Liver (tissue), 9 donors: ENCODE measurements around the gene OR2H1. TPM values are rescaled to one million over a fixed set of nuclear protein-coding genes. Genes with fewer than 3 reads are reported as not detected.

ENCODE experiments used
- DNase-seq: peaks from one replicate; pipeline ENCODE4 v3.0.0-alpha.2; 2017; ENCODE audit warnings: low spot score
- H3K27ac ChIP-seq, 2 donors: one replicate each; pipeline ENCODE4 v1.7.0; 2013; ENCODE audit warnings: inconsistent platforms in 2 of 2, low read length in 2 of 2, control low read depth in 1 of 2, low read depth in 1 of 2, mild to moderate bottlenecking in 1 of 2
- H3K27me3 ChIP-seq, 4 donors: one replicate each; pipeline versions ENCODE4 v1.6.1 to v1.7.0; 2013; ENCODE audit warnings: low read length in 3 of 4, inconsistent platforms in 1 of 4, mild to moderate bottlenecking in 1 of 4, moderate library complexity in 1 of 4; ENCODE audit not compliant: control insufficient read depth in 4 of 4, insufficient read depth in 4 of 4
- H3K36me3 ChIP-seq, 4 donors: one replicate each; pipeline versions ENCODE4 v1.6.1 to v1.7.0; 2013; ENCODE audit warnings: low read length in 3 of 4, mild to moderate bottlenecking in 3 of 4, low read depth in 1 of 4, moderate library complexity in 1 of 4; ENCODE audit not compliant: control insufficient read depth in 4 of 4, insufficient read depth in 3 of 4
- H3K4me1 ChIP-seq, 4 donors: one replicate each; pipeline versions ENCODE4 v1.6.1 to v1.7.0; 2013; ENCODE audit warnings: low read length in 3 of 4, mild to moderate bottlenecking in 3 of 4, moderate library complexity in 1 of 4; ENCODE audit not compliant: control insufficient read depth in 4 of 4, insufficient read depth in 4 of 4
- H3K4me3 ChIP-seq, 3 donors: one replicate each; pipeline versions ENCODE4 v1.6.1 to v1.7.0; 2013; ENCODE audit warnings: low read length in 3 of 3, control low read depth in 1 of 3, low read depth in 1 of 3, mild to moderate bottlenecking in 1 of 3
- H3K9ac ChIP-seq, 2 donors: one replicate each; pipeline ENCODE4 v1.7.0; 2013; ENCODE audit warnings: low read length in 2 of 2, mild to moderate bottlenecking in 2 of 2, moderate library complexity in 2 of 2, control low read depth in 1 of 2, low read depth in 1 of 2
- H3K9me3 ChIP-seq, 4 donors: one replicate each; pipeline versions ENCODE4 v1.6.1 to v1.7.0; 2013; ENCODE audit warnings: low read length in 3 of 4; ENCODE audit not compliant: control insufficient read depth in 4 of 4
- EGR1 ChIP-seq, 2 donors: IDR thresholded peaks; 2 replicates each; pipeline ENCODE4 v1.6.1; 2016 to 2018; ENCODE audit warnings: antibody characterized with exemption in 2 of 2, low read depth in 2 of 2
- FOXA1 ChIP-seq: IDR thresholded peaks from 2 replicates; pipeline ENCODE4 v1.6.1; 2016; ENCODE audit warnings: antibody characterized with exemption
- FOXA2 ChIP-seq: IDR thresholded peaks from 2 replicates; pipeline ENCODE4 v1.6.1; 2016; ENCODE audit warnings: antibody characterized with exemption
- GABPA ChIP-seq, 2 donors: IDR thresholded peaks in 1 of 2; conservative IDR thresholded peaks in 1 of 2; 2 replicates each; pipeline ENCODE4 v1.6.1; 2016; ENCODE audit warnings: antibody characterized with exemption in 2 of 2, mild to moderate bottlenecking in 1 of 2, moderate library complexity in 1 of 2
- HNF4A ChIP-seq, 2 donors: conservative IDR thresholded peaks; 2 replicates each; pipeline ENCODE4 v1.6.1; 2016; ENCODE audit warnings: antibody characterized with exemption in 2 of 2, mild to moderate bottlenecking in 2 of 2
- HNF4G ChIP-seq: IDR thresholded peaks from 2 replicates; pipeline ENCODE4 v1.6.1; 2016; ENCODE audit warnings: antibody characterized with exemption
- JUND ChIP-seq, 2 donors: IDR thresholded peaks; 2 replicates each; pipeline ENCODE4 v1.6.1; 2016; ENCODE audit warnings: antibody characterized with exemption in 2 of 2
- NR2F2 ChIP-seq: IDR thresholded peaks from 2 replicates; pipeline ENCODE4 v1.6.1; 2016; ENCODE audit warnings: antibody characterized with exemption
- RAD21 ChIP-seq, 2 donors: IDR thresholded peaks; 2 replicates each; pipeline ENCODE4 v1.6.1; 2016; ENCODE audit warnings: antibody characterized with exemption in 2 of 2, mild to moderate bottlenecking in 2 of 2
- REST ChIP-seq: IDR thresholded peaks from 2 replicates; pipeline ENCODE4 v1.6.1; 2016; ENCODE audit warnings: antibody characterized with exemption, mild to moderate bottlenecking
- RXRA ChIP-seq, 2 donors: IDR thresholded peaks; 2 replicates each; pipeline ENCODE4 v1.6.1; 2017 to 2018; ENCODE audit warnings: antibody characterized with exemption in 2 of 2, mild to moderate bottlenecking in 1 of 2
- SP1 ChIP-seq: IDR thresholded peaks from 2 replicates; pipeline ENCODE4 v1.6.1; 2018; ENCODE audit warnings: antibody characterized with exemption, mild to moderate bottlenecking
- TAF1 ChIP-seq: conservative IDR thresholded peaks from 2 replicates; pipeline ENCODE4 v1.6.1; 2016; ENCODE audit warnings: antibody characterized with exemption, mild to moderate bottlenecking
- YY1 ChIP-seq: IDR thresholded peaks from 2 replicates; pipeline ENCODE4 v1.6.1; 2016; ENCODE audit warnings: antibody characterized with exemption, mild to moderate bottlenecking
- WGBS: extraction: QIAGEN DNeasy Blood & Tissue Kit; methylation state at CpG from one replicate; pipeline ENCODE4 v1.1.7; 2013; 5-methylcytosine and 5-hydroxymethylcytosine counted together
- polyA plus RNA-seq, 2 donors: library from polyadenylated mRNA; stranded (reverse) in 1 of 2; unstranded in 1 of 2; fragments of 200-250 nt in 1 of 2; fragments of >200 nt in 1 of 2; fragmentation: Nextera tagmentation in 1 of 2; extraction: Ambion mirVana in 1 of 2; gene quantifications; one replicate each; pipeline versions ENCODE4 v1.2.1 to v1.2.3, GENCODE V29; 2013 to 2015
- total RNA-seq, 2 donors: library from RNA; depleted of rRNA; stranded (reverse); fragments of >200 nt; gene quantifications; one replicate each; pipeline ENCODE4 v1.2.3, GENCODE V29; 2014
- TF ChIP-seq, protein P1 (sequence below): IDR thresholded peaks from 2 replicates; pipeline ENCODE4 v1.6.1; 2016; ENCODE audit warnings: antibody characterized with exemption
- TF ChIP-seq, protein P2 (sequence below): IDR thresholded peaks from 2 replicates; pipeline ENCODE4 v1.6.1; 2016; ENCODE audit warnings: antibody characterized with exemption
- donor health status: healthy.
- donor health status: healthy.
- donor health status: healthy.
- donor health status: healthy.
- donor health status: healthy.

OR2H1 gene
- total and polyA plus RNA-seq, 4 donors: not detected

- 85% methylated on average over 3 of the region's 3 CpGs for WGBS
- TF ChIP-seq HNF4G (no peak), RXRA (IDR thresholded peaks at IDR 0.05) (no peak), RAD21 (IDR thresholded peaks at IDR 0.05) (no peak), TAF1 (no peak), YY1 (no peak), HNF4A (conservative IDR thresholded peaks at IDR 0.05) (no peak), GABPA (IDR thresholded peaks at IDR 0.05 in 1 of 2, conservative IDR thresholded peaks at IDR 0.05 in 1 of 2) (no peak), EGR1 (IDR thresholded peaks at IDR 0.05; ENCODE audit: low read depth in 2 of 2) (no peak), REST (no peak), FOXA1 (no peak)
- TF ChIP-seq, protein P1, sequence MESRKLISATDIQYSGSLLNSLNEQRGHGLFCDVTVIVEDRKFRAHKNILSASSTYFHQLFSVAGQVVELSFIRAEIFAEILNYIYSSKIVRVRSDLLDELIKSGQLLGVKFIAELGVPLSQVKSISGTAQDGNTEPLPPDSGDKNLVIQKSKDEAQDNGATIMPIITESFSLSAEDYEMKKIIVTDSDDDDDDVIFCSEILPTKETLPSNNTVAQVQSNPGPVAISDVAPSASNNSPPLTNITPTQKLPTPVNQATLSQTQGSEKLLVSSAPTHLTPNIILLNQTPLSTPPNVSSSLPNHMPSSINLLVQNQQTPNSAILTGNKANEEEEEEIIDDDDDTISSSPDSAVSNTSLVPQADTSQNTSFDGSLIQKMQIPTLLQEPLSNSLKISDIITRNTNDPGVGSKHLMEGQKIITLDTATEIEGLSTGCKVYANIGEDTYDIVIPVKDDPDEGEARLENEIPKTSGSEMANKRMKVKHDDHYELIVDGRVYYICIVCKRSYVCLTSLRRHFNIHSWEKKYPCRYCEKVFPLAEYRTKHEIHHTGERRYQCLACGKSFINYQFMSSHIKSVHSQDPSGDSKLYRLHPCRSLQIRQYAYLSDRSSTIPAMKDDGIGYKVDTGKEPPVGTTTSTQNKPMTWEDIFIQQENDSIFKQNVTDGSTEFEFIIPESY: no peak
Observed at GRCh38 chr6:29490055-29490454, 33.1 kb downstream of the OR2H1 start.

DNA sequence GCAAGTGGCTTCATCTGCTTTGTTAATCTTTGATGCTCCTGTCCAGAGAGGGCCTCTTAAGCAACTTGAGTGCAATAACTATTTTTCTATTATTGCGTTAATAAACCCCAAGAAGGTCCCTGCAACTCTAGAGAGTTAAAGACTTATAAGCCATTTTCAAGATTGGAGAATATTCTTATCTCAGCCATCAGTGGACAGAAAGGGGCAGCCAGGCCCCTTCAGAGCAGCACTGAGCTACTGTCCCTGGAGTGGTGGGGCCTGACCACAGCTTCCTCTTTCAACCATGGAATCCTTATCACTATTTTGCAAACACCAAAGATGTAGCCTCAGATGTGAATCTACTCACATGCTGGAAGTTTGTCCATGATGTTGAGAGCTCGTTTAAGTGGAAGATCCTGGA, 33.6 kb downstream of the OR2H1 start:
- Histone ChIP-seq H3K4me3 (no peak overlapping the region), H3K9me3 (no peaks in the 10 kb centered on the region), H3K27ac (no peak overlapping the region), H3K4me1 (no peaks in the 10 kb centered on the region), H3K9ac (no peak overlapping the region), H3K36me3 (no peaks in the 10 kb centered on the region), H3K27me3 (no peaks in the 10 kb centered on the region)
- peak; percentile 21 for DNase-seq
- 73% methylated on average over 2 of the region's 2 CpGs for WGBS
- TF ChIP-seq RXRA (IDR thresholded peaks at IDR 0.05) (no peak), SP1 (no peak), NR2F2 (no peak), REST (no peak), FOXA2 (no peak), HNF4G (no peak), TAF1 (no peak), JUND (IDR thresholded peaks at IDR 0.05) (no peak), GABPA (IDR thresholded peaks at IDR 0.05 in 1 of 2, conservative IDR thresholded peaks at IDR 0.05 in 1 of 2) (no peak), RAD21 (IDR thresholded peaks at IDR 0.05) (no peak), FOXA1 (no peak)
- TF ChIP-seq, protein P2, sequence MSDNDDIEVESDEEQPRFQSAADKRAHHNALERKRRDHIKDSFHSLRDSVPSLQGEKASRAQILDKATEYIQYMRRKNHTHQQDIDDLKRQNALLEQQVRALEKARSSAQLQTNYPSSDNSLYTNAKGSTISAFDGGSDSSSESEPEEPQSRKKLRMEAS: no peak

More at GRCh38 chr6:29490055-29490454, 33.1 kb downstream of the OR2H1 start:
- Histone ChIP-seq H3K4me1 (no peaks in the 10 kb centered on the region), H3K36me3 (no peaks in the 10 kb centered on the region), H3K9me3 (no peaks in the 10 kb centered on the region), H3K27me3 (no peaks in the 10 kb centered on the region), H3K27ac (no peak overlapping the region), H3K9ac (no peak overlapping the region), H3K4me3 (no peak overlapping the region)
- peak; percentile 8 for DNase-seq
